Esophagus mucosa (tissue), 1 donor: ENCODE results near the gene DGKI. TPM values are rescaled to one million over a fixed set of nuclear protein-coding genes. Genes with fewer than 3 reads are reported as not detected.
"Not testable (repeated sequence)": the region's sequence is repeated elsewhere in the genome, so short reads cannot be mapped to it uniquely, and the experiment has no call there.

Experiments used
- ATAC-seq: fragments of 200-7000 bp; cut with Tn5 transposase; one replicate; pipeline ENCODE4 v1.9.1; 2020
- total RNA-seq: library from RNA; stranded (reverse); gene quantifications from one replicate; pipeline ENCODE4 v1.2.4, GENCODE V29; 2023
- donor health status: DM: yes; HTN: yes; CAD: no.

DGKI gene
- total RNA-seq, 1 donor from 2014 or later, result 0.20 TPM

- ATAC-seq, result no peak
These were observed 384.6 kb downstream of the DGKI start for GRCh38 chr7:137462074-137462715.

- ATAC-seq, result no peak
These were observed 388.4 kb downstream of the DGKI start for GRCh38 chr7:137458399-137458798.

GRCh38 chr7:137454767-137455166 is 392.0 kb downstream of the DGKI start:
- ATAC-seq, result no peak

GRCh38 chr7:137454246-137454724 is 392.5 kb downstream of the DGKI start:
- ATAC-seq, result no peak

- no peak for ATAC-seq
These were observed 393.4 kb downstream of the DGKI start for GRCh38 chr7:137453356-137453755.

- no peak for ATAC-seq
These were observed 397.8 kb downstream of the DGKI start for GRCh38 chr7:137449016-137449415.

- ATAC-seq, result not testable (repeated sequence)
These were observed 398.2 kb downstream of the DGKI start for GRCh38 chr7:137448572-137448971.

- no peak for ATAC-seq
These were observed 400.7 kb downstream of the DGKI start for GRCh38 chr7:137446025-137446424.

GRCh38 chr7:137445268-137445667 is 401.5 kb downstream of the DGKI start:
- no peak for ATAC-seq

- ATAC-seq, result no peak
These were observed 403.2 kb downstream of the DGKI start for GRCh38 chr7:137443616-137444015.

- ATAC-seq, result no peak
These were observed 405.3 kb downstream of the DGKI start for GRCh38 chr7:137441451-137441850.

GRCh38 chr7:137439829-137440825 is 406.6 kb downstream of the DGKI start:
- no peak for ATAC-seq

GRCh38 chr7:137434946-137435345 is 411.8 kb downstream of the DGKI start:
- no peak for ATAC-seq

- ATAC-seq, result no peak
These were observed 412.2 kb downstream of the DGKI start for GRCh38 chr7:137434530-137434929.

- ATAC-seq, result no peak
These were observed 423.5 kb downstream of the DGKI start for GRCh38 chr7:137423321-137423720.

- no peak for ATAC-seq
These were observed 425.4 kb downstream of the DGKI start for GRCh38 chr7:137421366-137421765.

GRCh38 chr7:137418841-137419240 is 427.9 kb downstream of the DGKI start:
- no peak for ATAC-seq

GRCh38 chr7:137417464-137417863 is 429.3 kb downstream of the DGKI start:
- ATAC-seq, result no peak

GRCh38 chr7:137413901-137414300 is 432.9 kb downstream of the DGKI start:
- ATAC-seq, result no peak

- ATAC-seq, result no peak
These were observed 435.3 kb downstream of the DGKI start for GRCh38 chr7:137411446-137411845.

GRCh38 chr7:137408126-137408525 is 438.6 kb downstream of the DGKI start:
- ATAC-seq, result no peak

- no peak for ATAC-seq
These were observed 439.7 kb downstream of the DGKI start for GRCh38 chr7:137407078-137407477.

GRCh38 chr7:137404660-137405317 is 442.0 kb downstream of the DGKI start:
- ATAC-seq, result no peak
